ENCODE results near the gene MAGEA2.
"Not testable (repeated sequence)": the region's sequence is repeated elsewhere in the genome, so short reads cannot be mapped to it uniquely, and the experiment has no call there.

- TF ChIP-seq CTCF (IDR thresholded peaks at IDR 0.05); NFIC (IDR thresholded peaks at IDR 0.05; ENCODE audit: borderline replicate concordance); RAD21 (IDR thresholded peaks at IDR 0.05; ENCODE audit: low read length); EP300 (IDR thresholded peaks at IDR 0.05; ENCODE audit: borderline replicate concordance in 1 of 2, low read depth in 1 of 2, low read length in 1 of 2); REST (IDR thresholded peaks at IDR 0.05; ENCODE audit: low read depth, low read length); TEAD4 (IDR thresholded peaks at IDR 0.05; ENCODE audit: borderline replicate concordance, insufficient read depth); SIN3A (IDR thresholded peaks at IDR 0.05; ENCODE audit: borderline replicate concordance, low read depth, low read length); RFX5 (IDR thresholded peaks at IDR 0.05; ENCODE audit: low read length); FOXJ3 (CRISPR knock-in tag; IDR thresholded peaks at IDR 0.05); RCOR1 (IDR thresholded peaks at IDR 0.05; ENCODE audit: low read length); POLR2AphosphoS5 (IDR thresholded peaks at IDR 0.05; ENCODE audit: low read depth, low read length); YY1 (IDR thresholded peaks at IDR 0.05; ENCODE audit: low read depth): not testable (repeated sequence)
Observed at GRCh38 chrX:152709173-152709572, 44.5 kb downstream of the MAGEA2 start, which contains the start of gene CSAG2.
